HFFc6 (cell line): ENCODE measurements around the gene PINK1. TPM values are rescaled to one million over a fixed set of nuclear protein-coding genes. Genes with fewer than 3 reads are reported as not detected.

ENCODE experiments used
- DNase-seq: peaks from one replicate; pipeline ENCODE4 v3.0.0-alpha.2; 2018
- H3K27ac Mint-ChIP-seq: 2 replicates; pipeline ENCODE4 v1.8.0; 2020; ENCODE audit warnings: mild to moderate bottlenecking, mixed read lengths
- H3K27me3 Mint-ChIP-seq: 2 replicates; pipeline ENCODE4 v1.8.0; 2021; ENCODE audit warnings: mild to moderate bottlenecking, moderate library complexity, mixed read lengths; ENCODE audit not compliant: insufficient read depth
- H3K36me3 Mint-ChIP-seq: 2 replicates; pipeline ENCODE4 v1.8.0; 2021; ENCODE audit warnings: low read depth, mixed read lengths
- H3K4me1 Mint-ChIP-seq: 2 replicates; pipeline ENCODE4 v1.8.0; 2020; ENCODE audit warnings: low read depth, mixed read lengths
- H3K4me3 Mint-ChIP-seq: 2 replicates; pipeline ENCODE4 v1.8.0; 2020; ENCODE audit warnings: mild to moderate bottlenecking, moderate library complexity, mixed read lengths
- H3K9me3 Mint-ChIP-seq: 2 replicates; pipeline ENCODE4 v1.8.0; 2020; ENCODE audit warnings: mild to moderate bottlenecking, mixed read lengths
- CTCF ChIP-seq: fragments of 200-600 bp; sonication (generic); IDR thresholded peaks from 2 replicates; pipeline ENCODE4 v1.5.0; 2021; ENCODE audit warnings: antibody characterized with exemption, mild to moderate bottlenecking
- total RNA-seq, 6 experiments: library from RNA; stranded (reverse); fragmentation: NEBNext Ultra II Directional; extraction: Animal tissue kit (Norgen Biotek cat#: 25700); gene quantifications; 2 replicates in 1 of 6; 3 replicates in 5 of 6; pipeline ENCODE4 v1.2.3, GENCODE V29; 2021

Gene PINK1
- total RNA-seq, 6 experiments from 2014 or later: 89.9 to 134 (median 99.1) TPM

GRCh38 chr1:20663969-20664715, 30.9 kb downstream of the PINK1 start:
- no peak for DNase-seq
- Mint-ChIP-seq H3K27me3 (peaks cover 2% of the 10 kb centered on the region; the same call in 1 of the 2 replicates), H3K9me3 (no peaks in the 10 kb centered on the region), H3K4me3 (no peak overlapping the region), H3K36me3 (peaks cover 26% of the 10 kb centered on the region), H3K27ac (no peak overlapping the region), H3K4me1 (peaks cover 26% of the 10 kb centered on the region)
- TF ChIP-seq CTCF: no peak

- TF ChIP-seq CTCF: no peak
- H3K27me3 Mint-ChIP-seq: peaks cover 2% of the 10 kb centered on the region; the same call in 1 of the 2 replicates
- H3K4me3 Mint-ChIP-seq: no peak overlapping the region
- H3K4me1 Mint-ChIP-seq: peaks cover 11% of the 10 kb centered on the region
- no peak for DNase-seq
- no peaks in the 10 kb centered on the region for H3K9me3 Mint-ChIP-seq
- no peak overlapping the region for H3K27ac Mint-ChIP-seq
- peaks cover 10% of the 10 kb centered on the region for H3K36me3 Mint-ChIP-seq
These were observed 32.5 kb downstream of the PINK1 start for GRCh38 chr1:20665726-20666125.

- Mint-ChIP-seq H3K27me3 (peaks cover 2% of the 10 kb centered on the region; the same call in 1 of the 2 replicates), H3K36me3 (peaks cover 6% of the 10 kb centered on the region), H3K27ac (no peak overlapping the region), H3K9me3 (no peaks in the 10 kb centered on the region), H3K4me1 (peaks cover 11% of the 10 kb centered on the region), H3K4me3 (no peak overlapping the region)
- DNase-seq: no peak
- no peak for TF ChIP-seq CTCF
These were observed 32.9 kb downstream of the PINK1 start for GRCh38 chr1:20666146-20666545.

GRCh38 chr1:20666804-20667203, 33.5 kb downstream of the PINK1 start:
- no peak for DNase-seq
- H3K9me3 Mint-ChIP-seq: no peaks in the 10 kb centered on the region
- H3K4me1 Mint-ChIP-seq: peaks cover 11% of the 10 kb centered on the region
- peaks cover 6% of the 10 kb centered on the region for H3K36me3 Mint-ChIP-seq
- no peak overlapping the region for H3K4me3 Mint-ChIP-seq
- no peak for TF ChIP-seq CTCF
- H3K27me3 Mint-ChIP-seq: no peaks in the 10 kb centered on the region; the same call in 1 of the 2 replicates
- H3K27ac Mint-ChIP-seq: no peak overlapping the region

GRCh38 chr1:20668581-20668980, 35.3 kb downstream of the PINK1 start:
- Mint-ChIP-seq H3K9me3 (no peaks in the 10 kb centered on the region), H3K27ac (no peak overlapping the region)

More at GRCh38 chr1:20668581-20668980, 35.3 kb downstream of the PINK1 start:
- no peak for DNase-seq
- Mint-ChIP-seq H3K4me3 (no peak overlapping the region), H3K27me3 (no peaks in the 10 kb centered on the region), H3K4me1 (no peaks in the 10 kb centered on the region; the same call in 1 of the 2 replicates), H3K36me3 (peaks cover 6% of the 10 kb centered on the region)
- TF ChIP-seq CTCF: no peak
